Keratinocyte (primary cell): ENCODE measurements around the gene STKLD1. TPM values are rescaled to one million over a fixed set of nuclear protein-coding genes. Genes with fewer than 3 reads are reported as not detected.

ENCODE experiments used
- DNase-seq: peaks from one replicate; pipeline ENCODE4 v3.0.0-alpha.2; 2011; ENCODE audit warnings: low read depth, missing footprints, low spot score
- FAIRE-seq: peaks from 2 replicates; lab custom pipeline; 2011; peaks lifted over from hg19 to GRCh38; lab: Jason Lieb, UNC
- H2AFZ ChIP-seq: 2 replicates; pipeline ENCODE4 v1.6.0; 2012; ENCODE audit warnings: low read length, control low read depth, inconsistent platforms; ENCODE audit not compliant: control insufficient read depth
- H3K27ac ChIP-seq: 2 replicates; pipeline ENCODE4 v1.5.1; 2011; ENCODE audit warnings: low read length; ENCODE audit not compliant: control insufficient read depth, insufficient read depth
- H3K27me3 ChIP-seq: 3 replicates; pipeline ENCODE4 v1.6.0; 2011; ENCODE audit warnings: low read length; ENCODE audit not compliant: control insufficient read depth, insufficient read depth; ENCODE audit errors: extremely low read depth
- H3K36me3 ChIP-seq, 2 experiments: 2 replicates in 1 of 2; 3 replicates in 1 of 2; pipeline ENCODE4 v1.5.1; 2011; ENCODE audit warnings: low read length in 2 of 2, mild to moderate bottlenecking in 1 of 2; ENCODE audit not compliant: control insufficient read depth in 2 of 2, insufficient read depth in 2 of 2; ENCODE audit errors: extremely low read depth in 1 of 2
- H3K4me1 ChIP-seq: 3 replicates; pipeline ENCODE4 v1.5.1; 2011; ENCODE audit warnings: low read length; ENCODE audit not compliant: control insufficient read depth, insufficient read depth; ENCODE audit errors: extremely low read depth
- H3K4me2 ChIP-seq: 3 replicates; pipeline ENCODE4 v1.6.0; 2011; ENCODE audit warnings: low read depth, low read length; ENCODE audit not compliant: control insufficient read depth, insufficient read depth; ENCODE audit errors: extremely low read depth
- H3K4me3 ChIP-seq, 3 experiments: fragments of 200-600 bp in 1 of 3; sonication (generic) in 1 of 3; 2 replicates in 2 of 3; 3 replicates in 1 of 3; pipeline ENCODE4 v1.5.1; 2011 to 2016; ENCODE audit warnings: low read length in 3 of 3, mild to moderate bottlenecking in 3 of 3, control low read depth in 2 of 3, inconsistent platforms in 1 of 3, low read depth in 1 of 3, mixed read lengths in 1 of 3, mixed run types in 1 of 3, moderate library complexity in 1 of 3; ENCODE audit not compliant: control insufficient read depth in 2 of 3, insufficient read depth in 2 of 3; ENCODE audit errors: extremely low read depth in 1 of 3
- H3K79me2 ChIP-seq: 2 replicates; pipeline ENCODE4 v1.6.0; 2012; ENCODE audit warnings: low read length; ENCODE audit not compliant: control insufficient read depth, insufficient read depth
- H3K9ac ChIP-seq: 3 replicates; pipeline ENCODE4 v1.6.0; 2011; ENCODE audit warnings: low read length; ENCODE audit not compliant: control insufficient read depth, insufficient read depth; ENCODE audit errors: extremely low read depth
- H3K9me1 ChIP-seq: 3 replicates; pipeline ENCODE4 v1.6.0; 2011; ENCODE audit warnings: low read length; ENCODE audit not compliant: control insufficient read depth, insufficient read depth; ENCODE audit errors: extremely low read depth
- H3K9me3 ChIP-seq: 2 replicates; pipeline ENCODE4 v1.5.1; 2012; ENCODE audit warnings: low read depth, low read length; ENCODE audit not compliant: control insufficient read depth
- H4K20me1 ChIP-seq: 3 replicates; pipeline ENCODE4 v1.6.0; 2011; ENCODE audit warnings: low read length; ENCODE audit not compliant: control insufficient read depth, insufficient read depth; ENCODE audit errors: extremely low read depth
- EZH2 ChIP-seq: IDR thresholded peaks from one replicate; pipeline ENCODE4 v1.6.1; 2012; ENCODE audit warnings: inconsistent platforms, mild to moderate bottlenecking, low read length, moderate library complexity
- dilution Hi-C: fragments of 300-500 bp; cut with MboI; formaldehyde crosslinking; loops from one replicate; pipeline ENCODE4 v1.7.0; 2020; ENCODE audit warnings: low sequenced_read_pairs; ENCODE audit not compliant: extremely low pct_ligation_motif_present
- polyA plus RNA-seq, 5 experiments: library from polyadenylated mRNA; depleted of rRNA in 3 of 5; stranded (reverse) in 3 of 5; stranded (forward) in 1 of 5; unstranded in 1 of 5; fragments of >200 nt; gene quantifications; 1 replicate in 1 of 5; 2 replicates in 3 of 5; 3 replicates in 1 of 5; pipeline versions ENCODE4 v1.2.1 to v1.2.3, GENCODE V29; 2011 to 2012; ENCODE audit warnings: missing spikeins in 2 of 5, low read depth in 1 of 5, low replicate concordance in 1 of 5
- TF ChIP-seq, protein P1 (sequence below), 3 experiments: IDR thresholded peaks in 1 of 3; conservative IDR thresholded peaks in 1 of 3; optimal IDR thresholded peaks in 1 of 3; 2 replicates in 2 of 3; 3 replicates in 1 of 3; pipeline versions ENCODE3 to v1.5.1; 2011; ENCODE audit warnings: low read length in 3 of 3, mild to moderate bottlenecking in 3 of 3, moderate library complexity in 2 of 3, control low read depth in 1 of 3, inconsistent platforms in 1 of 3; ENCODE audit not compliant: insufficient read depth in 2 of 3; ENCODE audit errors: extremely low read depth in 1 of 3

The STKLD1 gene
- polyA plus RNA-seq, 1 donor (not counting 4 experiments of a cell fraction or from before 2014, with no cell fraction given): 0.77 TPM

DNA sequence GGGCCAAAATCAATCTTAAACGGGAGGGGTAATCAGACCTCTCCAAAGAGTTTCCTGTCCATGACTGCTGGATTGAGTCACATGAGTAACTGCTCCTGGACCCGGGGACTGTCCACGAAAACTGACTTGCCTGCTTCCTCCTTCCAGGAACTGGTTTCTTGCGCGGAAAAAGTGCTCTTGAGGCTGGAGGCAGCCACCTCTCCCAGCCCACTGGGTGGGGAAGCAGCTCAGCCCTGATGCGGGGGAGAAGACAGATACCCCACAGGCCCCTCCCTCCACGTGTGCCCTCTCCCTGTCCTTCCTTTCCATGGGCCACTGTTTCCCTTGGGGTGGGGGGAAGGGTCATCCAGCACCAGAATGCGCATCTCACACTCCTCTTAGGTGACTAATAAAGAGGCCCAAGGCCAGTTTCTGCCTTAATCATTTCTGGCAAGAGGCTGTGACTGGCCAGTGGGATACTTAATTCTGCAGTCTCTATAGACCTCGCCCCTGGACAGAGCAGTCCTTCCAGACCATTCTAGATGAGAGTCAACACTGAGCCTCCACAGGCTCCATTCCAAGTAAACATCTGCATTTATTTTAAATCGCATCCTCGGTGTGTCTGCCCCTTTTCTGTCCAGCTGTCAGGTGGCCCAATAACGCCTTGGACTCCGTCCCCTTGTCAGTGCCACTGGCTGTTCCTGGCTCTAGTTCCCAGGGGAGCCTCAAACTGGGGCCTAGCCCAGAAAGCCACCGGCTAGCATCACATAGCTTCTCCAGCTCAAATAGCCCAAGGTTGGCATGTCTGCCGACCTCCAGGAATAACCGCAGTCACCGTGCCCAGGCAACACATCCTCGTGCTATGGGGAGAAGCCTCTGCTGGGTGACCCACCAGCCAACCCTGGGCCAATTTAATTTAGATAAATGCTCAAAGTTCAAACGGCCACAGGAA is 29.6 kb downstream of the STKLD1 start:
- Histone ChIP-seq H3K4me2 (no peak overlapping the region), H3K9ac (no peak overlapping the region), H3K36me3 (peaks cover 27 to 32% of the 10 kb centered on the region in 2 experiments)

DNA sequence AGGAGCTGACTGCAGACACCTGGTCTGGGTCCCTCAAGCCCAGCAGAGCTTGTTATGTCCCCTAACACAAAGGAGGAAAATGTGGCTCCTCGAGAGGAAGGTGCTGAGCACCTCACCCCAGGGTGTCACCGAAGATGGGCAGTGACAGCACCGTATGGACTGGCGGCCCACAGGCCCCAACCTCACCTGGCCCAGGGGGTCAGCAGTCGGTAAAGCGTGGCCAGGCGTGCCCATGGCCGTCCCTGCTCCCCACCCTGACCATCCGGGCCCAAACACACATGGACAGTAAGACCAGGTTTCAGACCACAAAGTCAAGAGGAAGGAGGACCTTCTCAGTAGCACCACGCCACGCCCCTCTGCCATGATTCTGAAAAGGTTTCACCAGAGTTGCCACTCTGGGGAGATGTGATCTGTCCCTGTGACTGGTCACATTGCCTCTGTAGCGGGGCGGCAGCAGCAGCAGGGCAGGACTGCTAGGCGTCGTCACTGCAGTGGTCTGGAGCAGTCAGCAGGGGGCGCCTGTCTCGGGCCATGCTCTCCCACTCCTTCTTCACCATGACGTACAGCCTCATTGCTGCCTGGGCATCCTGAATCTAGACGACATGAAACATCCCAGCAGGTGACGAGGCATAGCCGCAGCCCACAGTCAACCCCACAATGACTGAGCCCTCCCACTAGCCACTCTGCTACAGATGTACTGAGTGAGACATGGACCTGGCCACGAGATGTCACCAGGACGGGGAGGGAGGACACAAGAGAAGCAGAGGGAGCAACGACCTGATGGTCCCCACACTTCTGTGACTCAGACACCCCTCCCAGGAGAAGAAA is 30.5 kb downstream of the STKLD1 start:
- dilution Hi-C loops: no loop called here
- Histone ChIP-seq H4K20me1 (peaks cover 4% of the 10 kb centered on the region), H3K4me3 (no peak overlapping the region), H3K79me2 (no peaks in the 10 kb centered on the region), H3K27ac (no peak overlapping the region), H3K9me1 (no peaks in the 10 kb centered on the region), H3K4me1 (no peaks in the 10 kb centered on the region), H3K4me2 (no peak overlapping the region), H3K27me3 (no peaks in the 10 kb centered on the region), H3K9me3 (no peaks in the 10 kb centered on the region), H3K36me3 (peaks cover 31 to 34% of the 10 kb centered on the region in 2 experiments), H2AFZ (no peak overlapping the region), H3K9ac (no peak overlapping the region)
- no peak for DNase-seq
- peak; percentile 36 for FAIRE-seq
- TF ChIP-seq, protein P1, sequence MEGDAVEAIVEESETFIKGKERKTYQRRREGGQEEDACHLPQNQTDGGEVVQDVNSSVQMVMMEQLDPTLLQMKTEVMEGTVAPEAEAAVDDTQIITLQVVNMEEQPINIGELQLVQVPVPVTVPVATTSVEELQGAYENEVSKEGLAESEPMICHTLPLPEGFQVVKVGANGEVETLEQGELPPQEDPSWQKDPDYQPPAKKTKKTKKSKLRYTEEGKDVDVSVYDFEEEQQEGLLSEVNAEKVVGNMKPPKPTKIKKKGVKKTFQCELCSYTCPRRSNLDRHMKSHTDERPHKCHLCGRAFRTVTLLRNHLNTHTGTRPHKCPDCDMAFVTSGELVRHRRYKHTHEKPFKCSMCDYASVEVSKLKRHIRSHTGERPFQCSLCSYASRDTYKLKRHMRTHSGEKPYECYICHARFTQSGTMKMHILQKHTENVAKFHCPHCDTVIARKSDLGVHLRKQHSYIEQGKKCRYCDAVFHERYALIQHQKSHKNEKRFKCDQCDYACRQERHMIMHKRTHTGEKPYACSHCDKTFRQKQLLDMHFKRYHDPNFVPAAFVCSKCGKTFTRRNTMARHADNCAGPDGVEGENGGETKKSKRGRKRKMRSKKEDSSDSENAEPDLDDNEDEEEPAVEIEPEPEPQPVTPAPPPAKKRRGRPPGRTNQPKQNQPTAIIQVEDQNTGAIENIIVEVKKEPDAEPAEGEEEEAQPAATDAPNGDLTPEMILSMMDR (optimal IDR thresholded peaks at IDR 0.05 in 1 of 3, IDR thresholded peaks at IDR 0.05 in 1 of 3, conservative IDR thresholded peaks at IDR 0.05 in 1 of 3; ENCODE audit: extremely low read depth in 1 of 3, insufficient read depth in 2 of 3, low read length in 3 of 3): peak; percentile 92 to 100 (median 98)
- TF ChIP-seq EZH2: no peak

More for the DNA sequence above, 29.6 kb downstream of the STKLD1 start:
- no peak overlapping the region for H3K27ac ChIP-seq
- no peaks in the 10 kb centered on the region for H3K79me2 ChIP-seq
- peaks cover 4% of the 10 kb centered on the region for H4K20me1 ChIP-seq
- no peak overlapping the region for H2AFZ ChIP-seq
- H3K27me3 ChIP-seq: no peaks in the 10 kb centered on the region
- no peak for TF ChIP-seq EZH2
- TF ChIP-seq, protein P1 (optimal IDR thresholded peaks at IDR 0.05 in 1 of 3, IDR thresholded peaks at IDR 0.05 in 1 of 3, conservative IDR thresholded peaks at IDR 0.05 in 1 of 3; ENCODE audit: extremely low read depth in 1 of 3, insufficient read depth in 2 of 3, low read length in 3 of 3): no peak
- no peaks in the 10 kb centered on the region for H3K9me1 ChIP-seq
- DNase-seq (no peak), FAIRE-seq (no peak)
- H3K4me1 ChIP-seq: no peaks in the 10 kb centered on the region
- dilution Hi-C loops: no loop called here
- no peaks in the 10 kb centered on the region for H3K9me3 ChIP-seq
- H3K4me3 ChIP-seq: no peak overlapping the region
